Measurements from ENCODE around the gene C1orf50.

C1orf50 gene

GRCh38 chr1:42758641-42759040 is 8.4 kb upstream of the C1orf50 start:
- no peak for DNase-seq

DNA sequence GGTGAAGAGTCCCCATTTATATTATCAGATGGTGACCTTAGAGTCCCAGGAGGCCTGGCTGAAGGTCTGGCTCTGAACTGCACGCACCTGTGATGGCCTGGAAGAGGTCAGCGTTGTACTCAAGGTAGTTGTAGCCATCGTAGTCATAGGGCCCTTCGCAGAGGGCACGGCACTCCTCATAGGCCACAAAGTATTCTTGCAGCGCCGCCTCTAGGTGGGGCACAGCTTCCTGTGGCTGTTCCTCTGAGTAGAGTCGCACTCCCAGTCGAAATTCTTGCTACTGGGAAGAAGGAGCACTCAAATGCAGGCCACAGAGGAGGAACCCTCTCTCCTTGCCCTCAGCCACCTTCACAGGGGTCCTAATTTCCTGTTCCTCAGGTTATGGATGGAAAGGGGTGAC is 7.9 kb upstream of the C1orf50 start:
- no peak for DNase-seq

GRCh38 chr1:42761567-42761966 is 5.5 kb upstream of the C1orf50 start:
- DNase-seq: no peak

GRCh38 chr1:42762269-42762668 is 4.8 kb upstream of the C1orf50 start:
- DNase-seq: no peak

- no peak for DNase-seq
Observed at GRCh38 chr1:42765269-42765668, 1.8 kb upstream of the C1orf50 start.

GRCh38 chr1:42765832-42766740 is 963 bp upstream of the C1orf50 start:
- peak in 26 of 58 donors; percentile 8 to 72 (median 49) for DNase-seq

GRCh38 chr1:42767510-42768000 is 506 bp downstream of the C1orf50 start:
- DNase-seq: peak in 3 of 58 donors; percentile 50 to 63 (median 53)

DNA sequence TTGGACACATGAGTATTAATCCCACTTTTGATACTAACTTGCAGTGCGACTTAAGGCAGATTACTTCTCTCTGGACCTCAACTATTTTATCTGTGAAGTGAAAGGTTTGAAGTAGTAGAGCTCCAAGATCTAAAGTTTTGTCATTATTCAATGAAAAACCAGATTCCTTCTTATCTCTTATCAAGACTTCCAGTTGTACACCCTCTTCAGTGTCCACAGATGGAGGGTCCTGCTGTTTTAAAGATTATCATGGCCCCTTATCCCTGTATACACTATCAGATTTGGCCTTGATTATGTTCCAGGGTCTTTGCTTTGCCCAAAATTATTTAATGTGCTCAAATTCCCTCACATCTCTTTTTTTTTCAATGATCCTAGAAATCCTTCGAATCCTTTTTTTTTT is 1.1 kb downstream of the C1orf50 start:
- no peak for DNase-seq

DNA sequence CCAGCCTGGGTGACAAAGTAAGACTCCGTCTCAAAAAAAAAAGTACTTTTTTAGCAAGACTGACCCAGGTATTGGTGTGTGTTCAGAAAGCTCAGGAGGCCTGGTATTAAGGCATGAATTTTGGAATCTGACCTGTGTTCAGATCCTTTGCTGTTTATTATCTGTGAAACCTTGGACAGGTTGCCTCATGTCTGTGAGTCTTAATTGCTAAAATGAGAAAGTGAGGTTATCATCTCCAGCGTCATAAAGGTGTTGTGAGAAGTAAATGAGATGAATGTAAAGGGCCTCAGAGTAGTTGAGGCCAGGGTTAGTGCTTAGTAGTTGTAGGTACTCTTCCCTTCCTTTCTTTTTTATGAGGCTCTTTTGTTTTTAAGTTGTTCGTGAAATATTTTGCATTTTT is 2.8 kb downstream of the C1orf50 start:
- DNase-seq: no peak

DNA sequence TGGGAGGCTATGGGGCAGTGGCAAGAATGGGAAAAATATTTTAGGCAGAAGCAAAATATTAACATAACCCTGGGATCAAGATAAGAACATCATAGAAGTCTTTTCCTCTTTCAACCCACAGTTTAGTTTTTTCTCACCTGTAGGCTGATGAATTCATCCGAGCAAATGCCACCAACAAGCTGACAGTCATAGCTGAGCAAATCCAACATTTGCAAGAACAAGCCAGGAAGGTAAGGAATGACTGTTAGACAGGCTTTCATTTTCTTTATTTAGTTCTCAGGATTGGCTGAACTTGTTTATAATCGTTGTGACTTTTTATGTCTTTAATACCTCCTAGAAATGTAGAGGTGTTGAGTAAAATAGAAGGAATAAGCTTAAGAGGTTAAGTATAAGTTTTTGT is 6.4 kb downstream of the C1orf50 start:
- DNase-seq: no peak

GRCh38 chr1:42774928-42775526 is 8.0 kb downstream of the C1orf50 start:
- peak in 1 of 58 donors; percentile 6 for DNase-seq

DNA sequence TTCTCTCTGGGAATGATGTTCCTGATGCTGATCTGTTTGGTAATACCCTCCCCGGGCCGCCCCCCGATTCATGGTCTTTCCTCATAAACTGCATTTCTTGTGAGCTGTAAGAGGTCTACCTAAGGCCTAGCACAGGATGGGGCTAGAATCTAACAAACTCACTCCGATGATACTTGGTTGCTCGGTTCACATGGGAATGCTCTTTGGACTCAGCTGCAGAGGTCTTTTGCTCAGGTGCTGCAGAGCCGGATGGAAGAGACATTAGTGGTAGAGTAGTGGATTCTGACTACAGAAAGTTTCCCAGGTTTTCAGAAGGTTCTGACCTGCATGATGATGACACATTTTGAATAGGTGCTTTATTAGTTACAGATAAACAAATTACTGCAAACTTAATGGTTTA is 9.5 kb downstream of the C1orf50 start:
- DNase-seq: no peak

DNA sequence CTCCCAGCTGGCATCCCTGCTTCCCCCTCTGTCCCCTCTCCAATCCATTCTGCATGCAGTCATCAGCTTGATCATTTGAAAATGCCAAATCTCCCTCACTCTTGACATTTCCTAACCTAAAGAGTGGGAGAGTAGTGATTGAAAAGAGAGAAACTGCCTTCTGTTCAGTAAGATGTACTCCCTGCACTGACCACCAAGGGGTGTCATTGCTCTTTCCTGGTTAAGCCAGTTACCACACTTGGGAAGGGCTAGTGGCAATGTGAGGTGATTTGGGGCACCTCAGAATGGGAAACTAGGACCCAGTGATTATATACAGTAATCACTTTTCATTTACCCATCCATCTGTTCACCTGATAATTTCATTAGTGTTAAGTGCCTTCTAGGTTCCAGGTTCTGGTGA is 10.8 kb downstream of the C1orf50 start:
- peak in 10 of 58 donors; percentile 3 to 48 (median 26) for DNase-seq

GRCh38 chr1:42779725-42780124 is 12.7 kb downstream of the C1orf50 start:
- no peak for DNase-seq

- no peak for DNase-seq
Observed at GRCh38 chr1:42780176-42780575, 13.1 kb downstream of the C1orf50 start.

GRCh38 chr1:42783092-42783491 is 16.0 kb downstream of the C1orf50 start:
- no peak for DNase-seq

DNA sequence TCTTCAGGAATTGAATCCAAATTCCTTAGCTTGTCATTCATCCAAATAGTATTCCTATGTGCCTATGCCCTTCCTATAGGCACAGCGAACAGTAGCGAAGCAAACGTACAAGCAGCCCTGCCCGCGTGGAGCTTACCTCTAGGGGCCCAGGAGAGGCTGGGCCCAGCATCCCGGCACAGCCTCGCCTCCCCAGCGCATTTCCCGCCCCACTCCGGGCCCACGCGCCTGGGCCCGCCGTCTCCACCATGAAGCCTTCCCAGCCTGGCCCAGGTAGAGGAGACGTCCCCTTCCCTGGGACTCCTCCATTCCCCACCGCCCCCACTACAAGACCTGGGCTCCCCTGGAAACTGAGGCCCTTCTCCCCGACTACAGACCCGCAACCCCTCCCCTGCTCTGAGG is 17.5 kb downstream of the C1orf50 start:
- DNase-seq: no peak

GRCh38 chr1:42784946-42785693 is 18.1 kb downstream of the C1orf50 start, which contains the start of gene TMEM269:
TSS of gene TMEM269 (plus strand) at chr1:42784991. CDS start at chr1:42789894, 4,903 bp downstream.
- peak in 24 of 58 donors; percentile 7 to 75 (median 17) for DNase-seq

DNA sequence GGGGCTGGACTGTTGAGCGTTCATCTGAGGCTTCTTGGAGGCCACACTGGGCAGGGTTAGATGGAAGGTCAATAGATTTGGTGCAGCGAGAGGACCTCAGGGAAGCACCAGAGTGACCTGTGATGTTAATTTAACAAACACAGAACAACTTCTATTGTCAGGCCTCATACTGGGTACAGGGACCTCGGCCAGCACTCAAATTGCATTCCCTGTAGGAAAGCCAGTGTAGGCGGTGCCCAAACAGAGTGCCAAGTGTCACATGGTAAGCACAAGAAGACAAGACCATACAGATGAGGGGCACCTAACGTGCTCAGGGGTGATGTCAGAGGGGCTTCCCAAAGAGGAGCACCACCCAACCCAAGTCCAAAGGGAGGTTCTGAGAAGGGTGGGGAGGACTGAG is 19.0 kb downstream of the C1orf50 start:
- DNase-seq: no peak

DNA sequence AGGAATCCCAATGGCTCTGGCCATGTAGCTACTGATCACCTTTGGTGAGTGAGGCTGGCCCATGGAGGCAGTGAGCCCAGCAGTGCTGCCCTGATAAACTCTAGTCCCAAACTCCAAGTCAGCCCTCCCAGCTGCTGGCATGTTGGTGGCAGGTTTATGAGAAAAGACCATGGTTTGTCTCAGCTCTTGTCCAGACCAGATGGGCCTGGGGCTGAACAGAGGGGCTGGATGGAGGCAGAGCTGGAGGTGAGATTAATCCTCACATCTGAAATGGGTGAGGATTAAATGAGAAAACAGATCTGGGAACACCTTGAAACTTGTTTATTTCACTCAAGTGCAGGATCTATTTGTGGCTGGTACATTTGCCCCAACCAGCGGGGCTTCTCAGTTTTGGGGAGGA is 21.0 kb downstream of the C1orf50 start:
- no peak for DNase-seq

DNA sequence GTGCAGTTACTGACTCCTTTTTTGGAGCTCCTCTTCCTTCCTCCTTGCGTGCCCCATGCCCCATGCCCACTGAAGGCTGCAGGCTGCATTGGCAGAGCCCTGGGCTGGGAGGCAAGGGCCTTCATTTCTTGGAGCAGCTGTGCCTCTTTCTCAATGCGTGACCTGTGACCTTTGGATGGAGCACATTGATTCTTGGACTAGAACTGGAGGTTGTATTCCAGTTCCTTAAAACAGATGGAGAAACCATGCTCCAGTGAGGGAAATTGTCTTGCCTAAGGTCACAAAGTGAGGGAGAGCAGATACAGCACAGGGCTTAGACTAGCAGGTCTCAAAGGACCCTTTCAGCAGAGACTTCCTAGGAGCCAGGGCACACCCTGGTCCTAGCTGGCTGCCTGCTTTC is 26.8 kb downstream of the C1orf50 start:
- DNase-seq: no peak

DNA sequence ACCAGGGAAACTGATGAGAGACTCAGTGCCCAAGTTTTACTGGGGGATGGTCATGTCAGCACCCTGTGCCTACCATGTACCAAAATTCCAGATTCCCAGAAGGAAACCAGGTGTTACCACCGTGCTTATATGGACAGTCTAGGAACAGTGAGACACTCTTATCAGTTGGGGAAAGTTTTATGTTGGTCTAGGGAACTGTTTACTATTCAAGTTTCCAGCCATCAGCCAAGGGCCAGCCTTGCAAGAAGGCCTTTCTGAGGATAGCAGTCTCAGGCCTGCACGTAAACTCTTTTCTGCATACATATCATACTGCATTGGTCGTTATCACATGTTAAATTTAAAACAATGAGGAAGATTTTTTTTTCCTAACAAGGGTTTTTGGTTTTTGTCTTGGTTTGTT is 30.4 kb downstream of the C1orf50 start:
- DNase-seq: no peak
